Left ventricle myocardium inferior (tissue), 1 donor: ENCODE results near the gene AMN1. TPM values are rescaled to one million over a fixed set of nuclear protein-coding genes. Genes with fewer than 3 reads are reported as not detected.

Experiments used
- DNase-seq: peaks from one replicate; pipeline ENCODE4 v3.0.0-alpha.2; 2020
- H3K27ac ChIP-seq: fragments of 200-600 bp; replicated peaks from 2 replicates; pipeline ENCODE4 v1.8.0; 2021
- H3K27me3 ChIP-seq: fragments of 200-600 bp; 2 replicates; pipeline ENCODE4 v1.8.0; 2021; ENCODE audit warnings: low read depth
- H3K36me3 ChIP-seq: fragments of 200-600 bp; 2 replicates; pipeline ENCODE4 v1.8.0; 2021
- H3K4me1 ChIP-seq: fragments of 200-600 bp; 2 replicates; pipeline ENCODE4 v1.8.0; 2021
- H3K4me3 ChIP-seq: fragments of 200-600 bp; 2 replicates; pipeline ENCODE4 v1.8.0; 2021; ENCODE audit warnings: mild to moderate bottlenecking, moderate library complexity
- H3K9me3 ChIP-seq: fragments of 200-600 bp; replicated peaks from 2 replicates; pipeline ENCODE4 v1.8.0; 2021
- CTCF ChIP-seq: fragments of 200-600 bp; IDR thresholded peaks from 2 replicates; pipeline ENCODE4 v1.8.0; 2021; ENCODE audit warnings: antibody characterized with exemption, mild to moderate bottlenecking, borderline replicate concordance
- intact Hi-C: fragments of 100-400 bp; cut with micrococcal nuclease; formaldehyde crosslinking; loops from one replicate; pipeline ENCODE4 v1.11.0; 2022
- total RNA-seq: library from RNA; stranded (reverse); fragmentation: NEBNext Ultra II Directional; extraction: Animal tissue kit (Norgen Biotek cat#: 25700); gene quantifications from one replicate; pipeline ENCODE4 v1.2.1, GENCODE V29; 2021
- donor health status: DM: no; HTN: yes; CAD: no; lungs with severe emphysema.

Gene AMN1
- total RNA-seq, 1 donor from 2014 or later: 13.9 TPM

- intact Hi-C loops: no loop called here
- Histone ChIP-seq H3K27me3 (no peaks in the 10 kb centered on the region), H3K4me3 (no peak overlapping the region), H3K9me3 (no peaks in the 10 kb centered on the region), H3K4me1 (peaks cover 17% of the 10 kb centered on the region), H3K27ac (peak overlapping the region; percentile 71), H3K36me3 (no peaks in the 10 kb centered on the region)
- DNase-seq: no peak
- TF ChIP-seq CTCF: no peak
Observed at GRCh38 chr12:31631023-31631724, 97.6 kb downstream of the AMN1 start.

DNA sequence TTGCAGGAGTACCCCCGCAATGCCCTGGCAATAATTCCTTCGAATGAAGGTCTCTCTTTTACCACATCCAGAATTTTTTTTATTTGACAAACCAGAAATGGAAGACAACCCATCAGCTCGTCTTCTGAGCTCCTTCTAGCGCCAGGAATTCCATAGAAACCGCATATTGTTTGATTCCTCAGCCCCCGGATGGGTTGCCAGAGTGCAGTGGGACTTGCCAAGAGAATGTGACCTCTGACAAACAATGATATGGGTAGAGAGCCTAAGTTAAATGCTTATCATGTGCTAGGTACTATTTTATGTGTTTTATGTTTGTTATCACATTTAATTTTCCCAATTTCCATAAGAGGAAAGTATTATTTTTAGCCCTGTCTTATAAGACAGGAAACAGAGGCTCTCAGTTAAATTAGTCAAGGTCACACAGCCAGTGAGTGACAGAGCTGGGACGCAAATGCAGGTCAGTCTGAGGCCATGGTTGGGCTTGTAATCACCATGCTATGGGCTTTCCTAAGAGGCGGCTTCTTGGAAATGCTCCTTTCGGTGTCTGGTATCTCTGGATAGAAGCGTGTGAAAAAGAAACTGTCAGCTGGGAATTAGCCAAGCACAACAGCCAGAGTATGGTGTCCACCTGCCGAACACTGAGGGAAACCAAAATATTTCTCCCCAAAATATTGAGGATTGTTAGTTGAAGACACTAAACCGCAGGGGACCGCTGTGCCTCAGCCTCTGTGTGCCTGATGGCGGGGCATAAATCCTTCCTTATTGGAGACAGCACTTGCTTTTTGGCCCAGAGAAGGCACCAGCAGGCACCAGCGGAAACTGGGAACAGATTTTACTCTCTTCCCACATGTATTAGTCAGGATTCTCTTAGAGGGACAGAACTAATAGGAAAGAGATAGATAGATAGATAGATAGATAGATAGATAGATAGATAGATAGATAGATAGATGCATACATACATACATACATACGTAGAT, 98.8 kb downstream of the AMN1 start:
- peak; percentile 25 for DNase-seq
- Histone ChIP-seq H3K36me3 (no peaks in the 10 kb centered on the region), H3K9me3 (no peaks in the 10 kb centered on the region), H3K4me3 (peak overlapping the region; percentile 37), H3K27me3 (no peaks in the 10 kb centered on the region), H3K27ac (peak overlapping the region; percentile 71), H3K4me1 (peaks cover 17% of the 10 kb centered on the region)
- intact Hi-C loops: no loop called here
- no peak for TF ChIP-seq CTCF

GRCh38 chr12:31627456-31628054, 101.3 kb downstream of the AMN1 start:
- H3K9me3 ChIP-seq: no peaks in the 10 kb centered on the region
- intact Hi-C loops: no loop called here
- no peak for TF ChIP-seq CTCF
- H3K27ac ChIP-seq: no peak overlapping the region
- no peaks in the 10 kb centered on the region for H3K36me3 ChIP-seq
- peaks cover 17% of the 10 kb centered on the region for H3K4me1 ChIP-seq
- H3K4me3 ChIP-seq: no peak overlapping the region
- DNase-seq: no peak
- no peaks in the 10 kb centered on the region for H3K27me3 ChIP-seq

GRCh38 chr12:31626270-31626995, 102.4 kb downstream of the AMN1 start:
- H3K4me3 ChIP-seq: no peak overlapping the region
- no peak for TF ChIP-seq CTCF
- intact Hi-C loops: no loop called here
- H3K27ac ChIP-seq: no peak overlapping the region
- H3K4me1 ChIP-seq: peaks cover 17% of the 10 kb centered on the region
- H3K36me3 ChIP-seq: no peaks in the 10 kb centered on the region
- H3K27me3 ChIP-seq: no peaks in the 10 kb centered on the region
- H3K9me3 ChIP-seq: no peaks in the 10 kb centered on the region
- no peak for DNase-seq

- Histone ChIP-seq H3K27ac (no peak overlapping the region), H3K4me1 (peaks cover 10% of the 10 kb centered on the region), H3K4me3 (no peak overlapping the region), H3K9me3 (no peaks in the 10 kb centered on the region), H3K36me3 (no peaks in the 10 kb centered on the region), H3K27me3 (no peaks in the 10 kb centered on the region)
- no peak for DNase-seq
- TF ChIP-seq CTCF: no peak
- intact Hi-C loops: no loop called here
Observed at GRCh38 chr12:31622038-31622437, 106.8 kb downstream of the AMN1 start.
